Mesendoderm (in vitro differentiated cells): ENCODE data around the gene ITIH5.

Experiments
- DNase-seq: peaks from one replicate; pipeline ENCODE4 v3.0.0; 2013
- H2AK5ac ChIP-seq: 2 replicates; pipeline ENCODE4 v1.6.1; 2013; ENCODE audit warnings: low read length, inconsistent platforms
- H2BK120ac ChIP-seq: 2 replicates; pipeline ENCODE4 v1.6.1; 2013; ENCODE audit warnings: low read depth, mild to moderate bottlenecking, low read length, moderate library complexity, mixed read lengths
- H2BK15ac ChIP-seq: replicated peaks from 2 replicates; pipeline ENCODE4 v1.6.1; 2013; ENCODE audit warnings: low read depth, mild to moderate bottlenecking, moderate library complexity
- H2BK5ac ChIP-seq: 2 replicates; pipeline ENCODE4 v1.6.1; 2013; ENCODE audit warnings: low read length, inconsistent platforms
- H3K18ac ChIP-seq: 2 replicates; pipeline ENCODE4 v1.6.1; 2013; ENCODE audit warnings: mild to moderate bottlenecking, low read length, mixed read lengths
- H3K23ac ChIP-seq: one replicate; pipeline ENCODE4 v1.6.1; 2013; ENCODE audit warnings: low read length
- H3K27ac ChIP-seq: 2 replicates; pipeline ENCODE4 v1.5.1; 2013; ENCODE audit warnings: low read depth, mild to moderate bottlenecking, inconsistent platforms, low read length, moderate library complexity
- H3K27me3 ChIP-seq: 2 replicates; pipeline ENCODE4 v1.6.1; 2013; ENCODE audit warnings: low read length, control low read depth, mild to moderate bottlenecking, inconsistent platforms; ENCODE audit not compliant: insufficient read depth, poor library complexity
- H3K36me3 ChIP-seq: 2 replicates; pipeline ENCODE4 v1.6.1; 2013; ENCODE audit warnings: low read length, inconsistent platforms; ENCODE audit not compliant: control insufficient read depth, insufficient read depth
- H3K4ac ChIP-seq: one replicate; pipeline ENCODE4 v1.6.1; 2013; ENCODE audit warnings: low read depth, mild to moderate bottlenecking, low read length, moderate library complexity
- H3K4me1 ChIP-seq: 2 replicates; pipeline ENCODE4 v1.6.1; 2013; ENCODE audit warnings: low read depth, low read length, inconsistent platforms; ENCODE audit not compliant: control insufficient read depth
- H3K4me2 ChIP-seq: 2 replicates; pipeline ENCODE4 v1.6.1; 2013; ENCODE audit warnings: low read length
- H3K4me3 ChIP-seq: 2 replicates; pipeline ENCODE4 v1.5.1; 2013; ENCODE audit warnings: mild to moderate bottlenecking, low read length
- H3K56ac ChIP-seq: one replicate; pipeline ENCODE4 v1.6.1; 2013; ENCODE audit warnings: low read length
- H3K79me1 ChIP-seq: 2 replicates; pipeline ENCODE4 v1.6.1; 2013; ENCODE audit warnings: low read length, inconsistent platforms
- H3K79me2 ChIP-seq: 2 replicates; pipeline ENCODE4 v1.6.1; 2013; ENCODE audit warnings: mild to moderate bottlenecking, low read length; ENCODE audit not compliant: control insufficient read depth, insufficient read depth
- H3K9ac ChIP-seq: 2 replicates; pipeline ENCODE4 v1.6.1; 2013; ENCODE audit warnings: low read length, inconsistent platforms
- H4K5ac ChIP-seq: one replicate; pipeline ENCODE4 v1.6.1; 2013; ENCODE audit warnings: low read length
- H4K8ac ChIP-seq: one replicate; pipeline ENCODE4 v1.6.1; 2013; ENCODE audit warnings: low read depth, mild to moderate bottlenecking, control low read depth, low read length, moderate library complexity
- WGBS: extraction: QIAGEN DNeasy Blood & Tissue Kit; methylation state at CpG from one replicate; pipeline ENCODE4 v1.1.7; 2013; ENCODE audit warnings: low lambda C conversion rate, missing lambda C conversion rate; ENCODE audit not compliant: insufficient coverage; ENCODE audit errors: extremely low coverage; 5-methylcytosine and 5-hydroxymethylcytosine counted together

ITIH5 gene

GRCh38 chr10:7534480-7534852 is 132.3 kb downstream of the ITIH5 start:
- Histone ChIP-seq H3K23ac (no peak overlapping the region), H3K79me1 (no peaks in the 10 kb centered on the region), H3K27ac (no peak overlapping the region), H3K9ac (no peak overlapping the region), H3K18ac (peak overlapping the region; percentile 61), H2BK5ac (no peak overlapping the region), H2BK120ac (no peak overlapping the region), H3K36me3 (no peaks in the 10 kb centered on the region), H3K4ac (peak overlapping the region; percentile 61), H3K4me2 (no peak overlapping the region), H2AK5ac (no peak overlapping the region), H2BK15ac (no peak overlapping the region), H3K56ac (no peak overlapping the region), H4K5ac (no peak overlapping the region), H3K4me1 (peaks cover 3% of the 10 kb centered on the region), H3K79me2 (no peaks in the 10 kb centered on the region), H4K8ac (no peak overlapping the region), H3K27me3 (no peaks in the 10 kb centered on the region), H3K4me3 (no peak overlapping the region)
- WGBS, result no CpG with 5 or more reads among the region's 5 CpGs
- DNase-seq, result no peak

GRCh38 chr10:7533657-7534479 is 132.9 kb downstream of the ITIH5 start:
- no peak overlapping the region for H2BK120ac ChIP-seq
- H4K5ac ChIP-seq, result no peak overlapping the region
- no peak overlapping the region for H3K27ac ChIP-seq
- no peak overlapping the region for H4K8ac ChIP-seq
- no peaks in the 10 kb centered on the region for H3K79me1 ChIP-seq
- peak; percentile 84 for DNase-seq
- H3K79me2 ChIP-seq, result no peaks in the 10 kb centered on the region
- WGBS, result no CpG with 5 or more reads among the region's 7 CpGs
- no peaks in the 10 kb centered on the region for H3K36me3 ChIP-seq
- no peak overlapping the region for H3K9ac ChIP-seq
- H3K18ac ChIP-seq, result peak overlapping the region; percentile 61
- H3K4me3 ChIP-seq, result no peak overlapping the region
- H3K4me2 ChIP-seq, result no peak overlapping the region
- no peak overlapping the region for H2BK15ac ChIP-seq
- H3K4me1 ChIP-seq, result peaks cover 1% of the 10 kb centered on the region
- peak overlapping the region; percentile 14 for H2AK5ac ChIP-seq
- no peaks in the 10 kb centered on the region for H3K27me3 ChIP-seq
- H3K4ac ChIP-seq, result peak overlapping the region; percentile 61
- H2BK5ac ChIP-seq, result peak overlapping the region; percentile 39
- no peak overlapping the region for H3K23ac ChIP-seq
- H3K56ac ChIP-seq, result peak overlapping the region; percentile 57

- H3K79me1 ChIP-seq, result no peaks in the 10 kb centered on the region
- WGBS, result no CpG with 5 or more reads among the region's 23 CpGs
- H2BK15ac ChIP-seq, result no peak overlapping the region
- H3K18ac ChIP-seq, result no peak overlapping the region
- no peak overlapping the region for H3K4ac ChIP-seq
- no peaks in the 10 kb centered on the region for H3K27me3 ChIP-seq
- no peak overlapping the region for H3K27ac ChIP-seq
- no peaks in the 10 kb centered on the region for H3K79me2 ChIP-seq
- H3K36me3 ChIP-seq, result no peaks in the 10 kb centered on the region
- no peak overlapping the region for H4K5ac ChIP-seq
- H2BK5ac ChIP-seq, result peak overlapping the region; percentile 39
- H2BK120ac ChIP-seq, result no peak overlapping the region
- no peak overlapping the region for H3K4me3 ChIP-seq
- DNase-seq, result no peak
- H2AK5ac ChIP-seq, result peak overlapping the region; percentile 14
- no peak overlapping the region for H3K23ac ChIP-seq
- peaks cover 1% of the 10 kb centered on the region for H3K4me1 ChIP-seq
- H3K56ac ChIP-seq, result peak overlapping the region; percentile 57
- no peak overlapping the region for H3K9ac ChIP-seq
- no peak overlapping the region for H3K4me2 ChIP-seq
- H4K8ac ChIP-seq, result no peak overlapping the region
These were observed 133.9 kb downstream of the ITIH5 start for GRCh38 chr10:7532723-7533498.

- H3K9ac ChIP-seq, result no peak overlapping the region
- H3K4ac ChIP-seq, result no peak overlapping the region
- H4K5ac ChIP-seq, result no peak overlapping the region
- peak; percentile 66 for DNase-seq
- no peaks in the 10 kb centered on the region for H3K27me3 ChIP-seq
- H3K23ac ChIP-seq, result no peak overlapping the region
- no peak overlapping the region for H3K18ac ChIP-seq
- H4K8ac ChIP-seq, result no peak overlapping the region
- no peaks in the 10 kb centered on the region for H3K79me1 ChIP-seq
- no peak overlapping the region for H3K4me3 ChIP-seq
- H2BK15ac ChIP-seq, result no peak overlapping the region
- no peak overlapping the region for H3K56ac ChIP-seq
- no peaks in the 10 kb centered on the region for H3K36me3 ChIP-seq
- H3K79me2 ChIP-seq, result no peaks in the 10 kb centered on the region
- H2BK120ac ChIP-seq, result no peak overlapping the region
- H3K4me1 ChIP-seq, result peaks cover 1% of the 10 kb centered on the region
- no peak overlapping the region for H2AK5ac ChIP-seq
- H2BK5ac ChIP-seq, result no peak overlapping the region
- H3K27ac ChIP-seq, result no peak overlapping the region
- no CpG with 5 or more reads among the region's 7 CpGs for WGBS
- H3K4me2 ChIP-seq, result no peak overlapping the region
These were observed 137.1 kb downstream of the ITIH5 start for GRCh38 chr10:7529638-7530037.

GRCh38 chr10:7527468-7527867 is 139.3 kb downstream of the ITIH5 start:
- H3K56ac ChIP-seq, result no peak overlapping the region
- no peaks in the 10 kb centered on the region for H3K27me3 ChIP-seq
- no peak overlapping the region for H2AK5ac ChIP-seq
- WGBS, result no CpG with 5 or more reads among the region's 1 CpG
- no peak overlapping the region for H3K4ac ChIP-seq
- no peak overlapping the region for H4K8ac ChIP-seq
- H2BK15ac ChIP-seq, result no peak overlapping the region
- H4K5ac ChIP-seq, result no peak overlapping the region
- H3K27ac ChIP-seq, result no peak overlapping the region
- no peak overlapping the region for H3K9ac ChIP-seq
- no peak overlapping the region for H2BK120ac ChIP-seq
- no peak overlapping the region for H3K23ac ChIP-seq
- no peaks in the 10 kb centered on the region for H3K79me2 ChIP-seq
- H3K4me3 ChIP-seq, result no peak overlapping the region
- H2BK5ac ChIP-seq, result no peak overlapping the region
- H3K36me3 ChIP-seq, result no peaks in the 10 kb centered on the region
- no peaks in the 10 kb centered on the region for H3K4me1 ChIP-seq
- DNase-seq, result no peak
- no peak overlapping the region for H3K18ac ChIP-seq
- no peaks in the 10 kb centered on the region for H3K79me1 ChIP-seq
- H3K4me2 ChIP-seq, result no peak overlapping the region
